H9 (cell line): ENCODE data around the gene APOBEC3H. TPM values are rescaled to one million over a fixed set of nuclear protein-coding genes. Genes with fewer than 3 reads are reported as not detected.
"Not testable (repeated sequence)": the region's sequence is repeated elsewhere in the genome, so short reads cannot be mapped to it uniquely, and the experiment has no call there.

Source experiments
- DNase-seq: peaks from one replicate; pipeline ENCODE4 v3.0.0-alpha.2; 2017
- H2AFZ ChIP-seq: one replicate; pipeline ENCODE4 v1.6.1; 2013; ENCODE audit warnings: mild to moderate bottlenecking, low read length, control low read depth, moderate library complexity
- H2AK5ac ChIP-seq: 2 replicates; pipeline ENCODE4 v1.6.1; 2013; ENCODE audit warnings: low read length, control low read depth, mixed read lengths; ENCODE audit not compliant: insufficient read length
- H2BK120ac ChIP-seq: one replicate; pipeline ENCODE4 v1.6.1; 2013; ENCODE audit warnings: low read depth, mild to moderate bottlenecking, low read length, control low read depth, inconsistent platforms; ENCODE audit not compliant: poor library complexity, severe bottlenecking
- H2BK12ac ChIP-seq: 2 replicates; pipeline ENCODE4 v1.6.1; 2013; ENCODE audit warnings: low read length, control low read depth, mixed read lengths, low read depth; ENCODE audit not compliant: insufficient read length
- H2BK15ac ChIP-seq: 2 replicates; pipeline ENCODE4 v1.6.1; 2013; ENCODE audit warnings: low read depth, low read length, control low read depth
- H2BK20ac ChIP-seq: one replicate; pipeline ENCODE4 v1.6.1; 2013; ENCODE audit warnings: low read depth, mild to moderate bottlenecking, low read length, control low read depth, inconsistent platforms; ENCODE audit not compliant: poor library complexity, severe bottlenecking
- H2BK5ac ChIP-seq: 2 replicates; pipeline ENCODE4 v1.6.1; 2013; ENCODE audit warnings: low read length, control low read depth, mixed read lengths; ENCODE audit not compliant: insufficient read length
- H3K14ac ChIP-seq: 2 replicates; pipeline ENCODE4 v1.6.1; 2013; ENCODE audit warnings: low read length, control low read depth; ENCODE audit not compliant: insufficient read depth
- H3K18ac ChIP-seq: 2 replicates; pipeline ENCODE4 v1.6.1; 2013; ENCODE audit warnings: low read depth, mild to moderate bottlenecking, mixed read lengths, low read length, control low read depth; ENCODE audit not compliant: insufficient read length
- H3K23ac ChIP-seq: 2 replicates; pipeline ENCODE4 v1.6.1; 2013; ENCODE audit warnings: low read length, control low read depth, mixed read lengths, low read depth; ENCODE audit not compliant: insufficient read length
- H3K23me2 ChIP-seq: 2 replicates; pipeline ENCODE4 v1.6.1; 2013; ENCODE audit warnings: low read depth, mild to moderate bottlenecking, mixed read lengths, low read length, control low read depth; ENCODE audit not compliant: insufficient read length, poor library complexity, severe bottlenecking
- H3K27ac ChIP-seq: 2 replicates; pipeline ENCODE4 v1.5.1; 2013; ENCODE audit warnings: low read length, control low read depth, mixed read lengths, low read depth; ENCODE audit not compliant: insufficient read length
- H3K27me3 ChIP-seq: 2 replicates; pipeline ENCODE4 v1.6.1; 2013; ENCODE audit warnings: low read length, control low read depth, inconsistent platforms; ENCODE audit not compliant: insufficient read depth
- H3K4ac ChIP-seq: 2 replicates; pipeline ENCODE4 v1.6.1; 2013; ENCODE audit warnings: low read depth, mild to moderate bottlenecking, control low read depth, inconsistent platforms, low read length, moderate library complexity
- H3K4me1 ChIP-seq: 2 replicates; pipeline ENCODE4 v1.6.1; 2013; ENCODE audit warnings: low read length, control low read depth, inconsistent platforms; ENCODE audit not compliant: insufficient read depth
- H3K4me2 ChIP-seq: 2 replicates; pipeline ENCODE4 v1.6.1; 2013; ENCODE audit warnings: low read length, control low read depth, mixed read lengths; ENCODE audit not compliant: insufficient read length, insufficient read depth
- H3K56ac ChIP-seq: 2 replicates; pipeline ENCODE4 v1.6.1; 2013; ENCODE audit warnings: low read depth, mild to moderate bottlenecking, mixed read lengths, low read length, control low read depth; ENCODE audit not compliant: insufficient read length
- H3K79me1 ChIP-seq: 2 replicates; pipeline ENCODE4 v1.6.1; 2013; ENCODE audit warnings: low read depth, mild to moderate bottlenecking, moderate library complexity, low read length, control low read depth, inconsistent platforms; ENCODE audit not compliant: insufficient read depth, poor library complexity, severe bottlenecking
- H3K79me2 ChIP-seq: 2 replicates; pipeline ENCODE4 v1.6.1; 2013; ENCODE audit warnings: low read length, control low read depth, inconsistent platforms; ENCODE audit not compliant: insufficient read depth
- H3K9ac ChIP-seq: 2 replicates; pipeline ENCODE4 v1.6.1; 2013; ENCODE audit warnings: low read length, control low read depth, mixed read lengths; ENCODE audit not compliant: insufficient read length; ENCODE audit errors: extremely low read depth
- H3K9me3 ChIP-seq: one replicate; pipeline ENCODE4 v1.6.1; 2013; ENCODE audit warnings: low read depth, low read length, inconsistent platforms; ENCODE audit not compliant: control insufficient read depth
- H3T11ph ChIP-seq: one replicate; pipeline ENCODE4 v1.6.1; 2013; ENCODE audit warnings: mild to moderate bottlenecking, low read length, control low read depth, inconsistent platforms
- H4K20me1 ChIP-seq: one replicate; pipeline ENCODE4 v1.6.1; 2013; ENCODE audit not compliant: control insufficient read depth, insufficient read length, insufficient read depth
- H4K5ac ChIP-seq: 2 replicates; pipeline ENCODE4 v1.6.1; 2013; ENCODE audit warnings: low read depth, mild to moderate bottlenecking, mixed read lengths, low read length, control low read depth; ENCODE audit not compliant: insufficient read length
- H4K8ac ChIP-seq: replicated peaks from 2 replicates; pipeline ENCODE4 v1.6.1; 2013; ENCODE audit warnings: low read length, control low read depth, mixed read lengths, low read depth; ENCODE audit not compliant: insufficient read length
- H4K91ac ChIP-seq: 2 replicates; pipeline ENCODE4 v1.6.1; 2013; ENCODE audit warnings: low read depth, mild to moderate bottlenecking, moderate library complexity, mixed read lengths, low read length, control low read depth; ENCODE audit not compliant: insufficient read length
- H3K27ac Mint-ChIP-seq, 3 experiments: 2 replicates in 2 of 3; 3 replicates in 1 of 3; pipeline ENCODE4 v1.8.0; 2020 to 2021; ENCODE audit warnings: mixed read lengths in 3 of 3, mild to moderate bottlenecking in 1 of 3, moderate library complexity in 1 of 3
- H3K27me3 Mint-ChIP-seq: 2 replicates; pipeline ENCODE4 v1.8.0; 2021; ENCODE audit warnings: low read depth, mild to moderate bottlenecking, moderate library complexity, mixed read lengths
- H3K36me3 Mint-ChIP-seq, 3 experiments: 2 replicates in 2 of 3; 3 replicates in 1 of 3; pipeline ENCODE4 v1.8.0; 2020 to 2021; ENCODE audit warnings: low read depth in 3 of 3, mixed read lengths in 3 of 3; ENCODE audit not compliant: insufficient read depth in 1 of 3
- H3K4me1 Mint-ChIP-seq, 2 experiments: 2 replicates each; pipeline ENCODE4 v1.8.0; 2020; ENCODE audit warnings: mixed read lengths in 2 of 2
- H3K4me3 Mint-ChIP-seq, 2 experiments: 2 replicates in 1 of 2; 3 replicates in 1 of 2; pipeline ENCODE4 v1.8.0; 2020 to 2021; ENCODE audit warnings: mild to moderate bottlenecking in 2 of 2, mixed read lengths in 2 of 2, moderate library complexity in 1 of 2
- H3K9me3 Mint-ChIP-seq, 2 experiments: 2 replicates in 1 of 2; 3 replicates in 1 of 2; pipeline ENCODE4 v1.8.0; 2020; ENCODE audit warnings: mild to moderate bottlenecking in 2 of 2, mixed read lengths in 2 of 2, moderate library complexity in 1 of 2
- WGBS: extraction: QIAGEN DNeasy Blood & Tissue Kit; methylation state at CpG from one replicate; pipeline ENCODE4 v1.1.7; 2013; ENCODE audit warnings: missing lambda C conversion rate, low lambda C conversion rate, mixed read lengths; ENCODE audit not compliant: insufficient read length; ENCODE audit errors: extremely low coverage; 5-methylcytosine and 5-hydroxymethylcytosine counted together
- total RNA-seq: library from RNA; stranded (reverse); gene quantifications from 2 replicates; pipeline ENCODE4 v1.2.1, GENCODE V29; 2021
- TF ChIP-seq, protein P1 (sequence below): fragments of 200-600 bp; sonication (generic); conservative IDR thresholded peaks from 3 replicates; pipeline ENCODE4 v1.8.0; 2021; ENCODE audit warnings: antibody characterized with exemption, mild to moderate bottlenecking

APOBEC3H gene
- total RNA-seq, 1 experiment from 2014 or later: 0.48 TPM

DNA sequence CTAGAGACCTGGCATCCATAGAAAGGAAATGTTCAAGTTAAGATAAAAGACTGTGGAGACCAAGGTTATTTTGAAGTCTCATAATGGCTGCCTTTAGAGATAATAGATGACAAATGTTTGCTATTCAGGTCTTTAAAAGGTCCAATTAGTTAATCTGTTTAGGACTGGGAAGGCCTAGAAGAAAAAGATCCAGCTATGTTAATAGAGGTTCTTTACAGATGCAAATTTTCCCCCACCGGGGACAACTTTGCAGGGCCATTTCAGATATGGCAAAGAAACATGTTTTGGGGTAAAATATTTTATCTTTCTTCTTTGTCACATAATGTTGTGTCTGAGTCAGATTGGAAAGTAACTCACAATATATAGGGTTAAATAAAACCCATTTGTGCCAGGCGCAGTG is 23.1 kb upstream of the APOBEC3H start:
- DNase-seq: no peak
- TF ChIP-seq, protein P1, sequence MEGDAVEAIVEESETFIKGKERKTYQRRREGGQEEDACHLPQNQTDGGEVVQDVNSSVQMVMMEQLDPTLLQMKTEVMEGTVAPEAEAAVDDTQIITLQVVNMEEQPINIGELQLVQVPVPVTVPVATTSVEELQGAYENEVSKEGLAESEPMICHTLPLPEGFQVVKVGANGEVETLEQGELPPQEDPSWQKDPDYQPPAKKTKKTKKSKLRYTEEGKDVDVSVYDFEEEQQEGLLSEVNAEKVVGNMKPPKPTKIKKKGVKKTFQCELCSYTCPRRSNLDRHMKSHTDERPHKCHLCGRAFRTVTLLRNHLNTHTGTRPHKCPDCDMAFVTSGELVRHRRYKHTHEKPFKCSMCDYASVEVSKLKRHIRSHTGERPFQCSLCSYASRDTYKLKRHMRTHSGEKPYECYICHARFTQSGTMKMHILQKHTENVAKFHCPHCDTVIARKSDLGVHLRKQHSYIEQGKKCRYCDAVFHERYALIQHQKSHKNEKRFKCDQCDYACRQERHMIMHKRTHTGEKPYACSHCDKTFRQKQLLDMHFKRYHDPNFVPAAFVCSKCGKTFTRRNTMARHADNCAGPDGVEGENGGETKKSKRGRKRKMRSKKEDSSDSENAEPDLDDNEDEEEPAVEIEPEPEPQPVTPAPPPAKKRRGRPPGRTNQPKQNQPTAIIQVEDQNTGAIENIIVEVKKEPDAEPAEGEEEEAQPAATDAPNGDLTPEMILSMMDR: no peak
- Histone ChIP-seq H3K27me3 (no peaks in the 10 kb centered on the region), H2BK20ac (no peak overlapping the region), H4K8ac (no peak overlapping the region), H3K4me2 (no peak overlapping the region), H2BK120ac (no peak overlapping the region), H3K23me2 (peaks cover 3% of the 10 kb centered on the region), H3K79me2 (no peaks in the 10 kb centered on the region), H3K14ac (no peak overlapping the region), H4K91ac (no peak overlapping the region), H3K9ac (no peak overlapping the region), H3T11ph (no peak overlapping the region), H4K5ac (no peak overlapping the region), H2BK5ac (no peak overlapping the region), H3K9me3 (no peaks in the 10 kb centered on the region), H3K56ac (no peak overlapping the region), H2BK15ac (no peak overlapping the region), H3K4ac (no peak overlapping the region), H2BK12ac (no peak overlapping the region), H2AK5ac (no peak overlapping the region), H3K4me1 (no peaks in the 10 kb centered on the region; the same call in 1 of the 2 replicates), H3K18ac (no peak overlapping the region), H3K27ac (no peak overlapping the region), H3K23ac (no peak overlapping the region), H2AFZ (no peak overlapping the region), H4K20me1 (no peaks in the 10 kb centered on the region), H3K79me1 (no peaks in the 10 kb centered on the region)
- H3K36me3 Mint-ChIP-seq: no peaks in the 10 kb centered on the region
- peaks cover 36 to 49% of the 10 kb centered on the region in 2 experiments for H3K4me1 Mint-ChIP-seq
- no peaks in the 10 kb centered on the region; the same call in none of the 2 replicates for H3K27me3 Mint-ChIP-seq
- H3K4me3 Mint-ChIP-seq: no peak overlapping the region; a peak in 1 of 5 replicates
- H3K27ac Mint-ChIP-seq: no peak overlapping the region
- no peaks in the 10 kb centered on the region; a peak in 1 of 5 replicates for H3K9me3 Mint-ChIP-seq
- WGBS: no CpG with 5 or more reads among the region's 2 CpGs

DNA sequence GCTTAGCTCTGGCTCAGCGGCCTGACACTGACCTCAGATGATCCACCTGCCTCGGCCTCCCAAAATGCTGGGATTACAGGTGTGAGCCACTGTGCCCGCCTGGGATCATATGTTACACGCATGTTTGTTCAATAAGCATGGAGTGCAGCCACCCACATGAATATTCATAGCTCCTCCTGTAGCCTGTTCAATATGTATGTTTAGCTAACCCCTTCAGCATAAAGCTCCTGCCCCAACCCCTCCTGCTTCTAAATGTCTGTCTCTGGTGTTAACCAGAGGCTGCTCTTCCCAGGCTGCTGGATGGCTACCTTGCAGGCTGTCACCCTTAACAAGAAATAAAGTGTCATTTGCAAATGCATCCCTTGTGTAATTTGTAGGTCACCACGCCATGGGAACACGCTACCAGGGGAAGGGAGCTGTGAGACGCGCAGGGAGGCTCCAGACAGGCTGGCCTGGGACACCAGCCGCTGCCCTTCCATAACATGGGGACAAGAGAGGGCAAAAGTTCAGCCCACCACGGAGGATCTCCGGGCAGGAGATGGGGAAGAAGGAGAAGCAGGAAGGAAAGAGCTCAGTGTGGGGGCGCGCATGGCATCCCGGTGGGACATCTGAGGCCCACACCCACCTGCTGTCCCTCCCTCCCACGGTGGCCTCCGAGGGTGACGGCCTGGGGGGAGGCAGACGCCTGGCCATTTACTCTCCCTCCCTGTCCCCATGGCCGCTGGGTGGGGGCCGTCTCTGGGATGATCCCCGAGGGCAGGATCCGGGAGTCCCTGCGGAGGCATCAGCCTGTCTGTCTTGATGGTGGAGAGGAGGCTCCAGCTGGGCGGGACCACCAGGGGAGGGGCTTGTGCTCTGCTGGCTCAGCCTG is 20.7 kb upstream of the APOBEC3H start:
- not testable (repeated sequence) for H3K27ac Mint-ChIP-seq, H3K18ac ChIP-seq, H2BK20ac ChIP-seq, H3K79me2 ChIP-seq, H3T11ph ChIP-seq, H2BK15ac ChIP-seq, H4K20me1 ChIP-seq, H3K14ac ChIP-seq, H3K9me3 ChIP-seq, H3K36me3 Mint-ChIP-seq, H3K79me1 ChIP-seq, H3K23ac ChIP-seq, H3K4me2 ChIP-seq, H4K8ac ChIP-seq, H2BK120ac ChIP-seq, H2AFZ ChIP-seq, H3K27me3 Mint-ChIP-seq, H4K5ac ChIP-seq, H3K56ac ChIP-seq, H2AK5ac ChIP-seq, H3K27ac ChIP-seq, H2BK5ac ChIP-seq, DNase-seq, H4K91ac ChIP-seq, H3K4me1 ChIP-seq, H3K4ac ChIP-seq, H3K9me3 Mint-ChIP-seq, H3K27me3 ChIP-seq, H2BK12ac ChIP-seq, H3K9ac ChIP-seq, H3K23me2 ChIP-seq
- H3K4me3 Mint-ChIP-seq: peak overlapping the region in 1 of 2 experiments; percentile 35; a peak in 1 of 5 replicates
- H3K4me1 Mint-ChIP-seq: peaks cover 27 to 43% of the 10 kb centered on the region in 2 experiments
- WGBS: no CpG with 5 or more reads among the region's 24 CpGs
